ENCODE measurements around the gene CAMK1D.
"Not testable (repeated sequence)": the region's sequence is repeated elsewhere in the genome, so short reads cannot be mapped to it uniquely, and the experiment has no call there.

Gene CAMK1D

GRCh38 chr10:12702215-12702770 is 352.9 kb downstream of the CAMK1D start:
- DNase-seq: no peak

- DNase-seq: no peak
Observed at GRCh38 chr10:12703126-12703525, 353.8 kb downstream of the CAMK1D start.

DNA sequence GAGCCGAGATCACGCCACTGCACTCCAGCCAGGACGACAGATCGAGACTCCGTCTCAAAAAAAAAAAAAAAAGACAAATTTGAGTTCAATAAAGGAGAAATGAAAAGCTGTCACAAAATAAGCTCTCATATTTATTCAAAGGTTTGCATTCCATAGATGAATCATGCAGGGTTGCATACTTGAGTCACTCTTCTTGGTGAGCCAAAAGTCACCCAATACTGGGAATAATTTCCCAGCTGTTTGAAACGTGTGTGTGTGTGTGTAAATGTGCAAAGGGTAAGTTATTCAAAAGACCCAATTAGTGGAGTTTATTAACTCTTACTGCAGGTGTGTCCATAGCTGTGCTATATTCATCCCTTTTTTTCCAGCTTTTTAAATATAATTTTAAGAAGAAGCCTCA is 354.5 kb downstream of the CAMK1D start:
- no peak for DNase-seq

DNA sequence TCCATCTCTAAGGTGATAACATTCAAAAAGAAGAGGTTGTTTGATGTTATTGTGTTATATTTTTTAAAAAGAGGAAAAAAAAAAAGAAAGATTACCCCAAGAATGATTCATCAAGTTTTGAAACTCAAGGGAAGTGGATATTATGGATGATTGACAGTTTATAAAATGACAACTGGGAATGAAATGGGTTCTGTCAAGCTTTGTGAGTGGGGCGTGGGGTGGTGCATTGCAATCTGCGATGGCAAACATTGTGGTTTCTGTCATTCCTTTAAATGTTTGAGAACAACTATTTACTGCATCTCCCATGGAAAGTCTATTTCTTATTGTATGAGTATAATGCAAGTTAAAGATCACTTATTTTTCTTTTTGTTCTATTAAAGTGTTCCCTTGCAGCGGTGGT is 355.1 kb downstream of the CAMK1D start:
- DNase-seq: no peak

- DNase-seq: no peak
Observed at GRCh38 chr10:12705943-12706342, 356.6 kb downstream of the CAMK1D start.

- DNase-seq: peak; percentile 39
Observed at GRCh38 chr10:12707461-12708185, 358.3 kb downstream of the CAMK1D start.

GRCh38 chr10:12709000-12709401 is 359.7 kb downstream of the CAMK1D start:
- DNase-seq: no peak

DNA sequence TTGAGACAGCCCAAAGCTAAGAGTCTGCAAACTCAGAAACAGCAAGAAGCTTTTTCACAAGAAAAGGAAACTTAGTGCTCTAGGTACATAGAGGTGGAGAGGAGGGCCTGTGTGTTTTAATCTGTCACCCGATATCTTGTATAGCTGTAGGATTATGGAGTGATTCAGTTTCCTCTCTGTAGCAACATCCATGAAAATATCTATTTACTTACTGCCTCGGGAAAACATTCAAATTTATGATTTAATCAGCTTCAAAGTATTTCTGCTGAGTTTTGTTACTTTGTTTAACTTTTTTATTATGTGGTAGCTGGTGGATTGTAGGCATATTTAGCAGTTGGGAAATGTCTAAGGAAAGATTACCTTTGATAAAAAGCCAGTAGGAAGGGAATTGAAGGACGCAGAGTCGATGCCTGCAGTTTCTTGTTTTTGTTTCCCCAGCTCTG is 360.2 kb downstream of the CAMK1D start:
- no peak for DNase-seq

GRCh38 chr10:12710157-12710556 is 360.8 kb downstream of the CAMK1D start:
- DNase-seq: no peak

GRCh38 chr10:12710594-12711349 is 361.4 kb downstream of the CAMK1D start:
- peak; percentile 52 for DNase-seq

GRCh38 chr10:12711350-12711708 is 362.0 kb downstream of the CAMK1D start:
- no peak for DNase-seq

GRCh38 chr10:12712293-12712983 is 363.1 kb downstream of the CAMK1D start:
- no peak for DNase-seq

- DNase-seq: not testable (repeated sequence)
Observed at GRCh38 chr10:12712984-12713316, 363.6 kb downstream of the CAMK1D start.

DNA sequence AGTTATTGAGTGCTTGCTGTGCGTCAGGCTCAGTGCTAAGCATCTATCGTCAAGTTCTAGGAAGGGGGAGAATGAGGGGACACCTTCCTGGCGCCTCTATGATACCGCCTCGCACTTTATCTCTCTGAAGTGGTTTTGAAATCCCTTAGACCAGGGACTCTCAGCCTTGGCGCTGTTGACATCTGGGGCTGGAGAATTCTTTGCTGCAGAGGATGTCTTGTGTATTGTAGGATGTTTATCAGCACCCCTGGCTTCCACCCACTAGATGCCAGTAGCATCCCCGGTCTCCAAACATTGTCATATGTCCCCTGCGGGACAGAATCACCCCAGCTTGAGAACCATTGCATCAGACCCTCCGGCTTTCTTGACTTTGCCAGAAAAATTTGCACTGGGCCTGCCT is 366.7 kb downstream of the CAMK1D start:
- DNase-seq: no peak

DNA sequence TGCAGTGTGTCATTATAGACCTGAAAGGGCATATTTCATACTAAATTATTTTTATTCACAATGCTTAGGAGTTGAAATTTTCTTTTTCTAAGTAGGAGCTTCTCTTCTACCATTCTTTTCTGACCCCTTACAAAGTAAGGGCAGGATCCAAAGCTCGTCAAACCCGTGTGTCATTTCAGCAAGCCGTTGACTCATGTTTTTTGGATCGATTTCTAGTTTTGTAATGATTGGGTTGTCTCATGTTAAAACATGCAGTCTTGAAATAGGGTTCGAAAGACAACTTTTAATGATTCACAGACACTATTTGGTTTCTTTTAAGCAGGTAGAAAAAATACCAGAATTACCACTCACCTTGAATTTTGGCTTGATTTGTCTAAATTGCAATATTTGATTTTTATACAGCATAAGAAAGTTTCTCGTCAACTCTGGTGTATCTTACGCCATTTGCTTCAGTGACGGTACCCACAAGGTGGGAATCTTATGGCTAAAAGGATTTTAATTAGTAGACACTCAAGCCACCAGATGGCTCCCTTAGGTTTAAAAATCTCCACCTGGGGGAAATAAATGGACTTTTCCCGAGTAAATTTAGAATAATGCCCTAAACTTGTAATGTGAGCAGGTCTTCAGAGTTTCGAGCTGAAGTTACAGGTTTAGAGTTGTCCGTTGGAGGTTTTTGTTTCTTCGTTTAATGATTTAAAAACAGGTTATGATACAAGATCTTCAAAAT is 368.8 kb downstream of the CAMK1D start:
- DNase-seq: no peak

GRCh38 chr10:12719365-12719764 is 370.0 kb downstream of the CAMK1D start:
- no peak for DNase-seq

- no peak for DNase-seq
Observed at GRCh38 chr10:12720217-12720981, 371.1 kb downstream of the CAMK1D start.

- no peak for DNase-seq
Observed at GRCh38 chr10:12721334-12721733, 372.0 kb downstream of the CAMK1D start.

DNA sequence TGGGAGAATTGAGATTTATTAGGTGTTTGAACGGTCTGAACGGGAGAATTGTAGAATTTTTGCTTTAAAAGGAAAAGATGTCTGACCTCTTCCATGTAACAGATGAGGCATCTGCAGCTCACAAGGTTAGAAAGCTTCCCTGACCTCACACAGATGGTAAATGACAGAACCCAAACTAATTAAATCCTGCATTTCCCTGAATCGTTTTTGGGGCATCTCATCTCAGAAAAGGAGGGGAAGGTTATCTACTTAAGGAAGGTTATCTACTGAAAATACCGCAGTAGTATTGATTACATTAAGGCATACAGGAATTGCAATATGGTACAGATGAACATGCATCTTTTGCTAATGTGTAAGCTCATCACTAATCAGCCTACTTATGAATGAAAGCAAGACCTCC is 373.9 kb downstream of the CAMK1D start:
- no peak for DNase-seq

- DNase-seq: no peak
Observed at GRCh38 chr10:12724807-12725579, 375.6 kb downstream of the CAMK1D start.

GRCh38 chr10:12725580-12725888 is 376.2 kb downstream of the CAMK1D start:
- DNase-seq: not testable (repeated sequence)
